HepG2 (cell line): ENCODE data around the gene PHF14. TPM values are rescaled to one million over a fixed set of nuclear protein-coding genes. Genes with fewer than 3 reads are reported as not detected.

Experiments
- ATAC-seq: fragments of 200-7000 bp; cut with Tn5 transposase; 3 replicates; pipeline ENCODE4 v1.9.1; 2020; ENCODE audit warnings: mild to moderate bottlenecking, moderate library complexity
- BruUV-seq: library from RNA; stranded (reverse); fragments of 400-500 nt; replicated peaks from 2 replicates; lab custom pipeline; 2021; lab: Mats Ljungman, UMichigan
- CTCF ChIA-PET: fragments of 300-600 bp; formaldehyde crosslinking; extraction: SDS; loops from one replicate; lab custom pipeline; 2021; ENCODE audit warnings: low total read pairs, inconsistent platforms, low intra/inter-chr PET ratio; lab: Yijun Ruan, JAX
- POLR2A ChIA-PET: fragments of 350-600 bp; sonication (Branson Sonifier 250); formaldehyde crosslinking; loops from one replicate; lab custom pipeline; 2020; ENCODE audit warnings: antibody characterized with exemption, inconsistent platforms; lab: Yijun Ruan, JAX
- DNase-seq: peaks from one replicate; pipeline ENCODE4 v3.0.0-alpha.2; 2015; ENCODE audit warnings: low spot score
- FAIRE-seq: peaks from 3 replicates; lab custom pipeline; 2011; peaks lifted over from hg19 to GRCh38; lab: Jason Lieb, UNC
- H2AFZ ChIP-seq: one replicate; pipeline ENCODE4 v1.6.1; 2011; ENCODE audit warnings: low read length, inconsistent platforms
- H3K27ac ChIP-seq: fragments of 300-600 bp; 3 replicates; pipeline ENCODE4 v1.8.0; 2011; ENCODE audit warnings: mixed run types, mild to moderate bottlenecking, mixed read lengths, low read length, inconsistent platforms; ENCODE audit not compliant: insufficient read depth; ENCODE audit errors: extremely low read length
- H3K27me3 ChIP-seq, 2 experiments: fragments of 200-600 bp in 1 of 2; 2 replicates in 1 of 2; 3 replicates in 1 of 2; pipeline versions ENCODE4 v1.6.0 to v1.8.0; 2011; ENCODE audit warnings: low read length in 2 of 2, mild to moderate bottlenecking in 2 of 2, moderate library complexity in 2 of 2, inconsistent platforms in 1 of 2; ENCODE audit not compliant: insufficient read depth in 2 of 2, control insufficient read depth in 1 of 2
- H3K36me3 ChIP-seq, 2 experiments: fragments of 200-600 bp in 1 of 2; replicated peaks in 1 of 2; 2 replicates in 1 of 2; 3 replicates in 1 of 2; pipeline versions ENCODE4 v1.5.1 to v1.8.0; 2011; ENCODE audit warnings: low read length in 2 of 2, inconsistent platforms in 1 of 2; ENCODE audit not compliant: insufficient read depth in 2 of 2, control insufficient read depth in 1 of 2
- H3K4me1 ChIP-seq: 2 replicates; pipeline ENCODE4 v1.5.1; 2012; ENCODE audit warnings: low read length, inconsistent platforms; ENCODE audit not compliant: insufficient read depth
- H3K4me2 ChIP-seq: 2 replicates; pipeline ENCODE4 v1.6.0; 2011; ENCODE audit warnings: low read depth, low read length, inconsistent platforms
- H3K4me3 ChIP-seq, 3 experiments: fragments of 200-600 bp in 1 of 3; sonication (generic), shearing (Covaris generic) in 1 of 3; replicated peaks in 1 of 3; 2 replicates each; pipeline ENCODE4 v1.5.1; 2011 to 2016; ENCODE audit warnings: low read length in 3 of 3, inconsistent platforms in 2 of 3, low read depth in 2 of 3, mild to moderate bottlenecking in 2 of 3, control low read depth in 1 of 3, mixed read lengths in 1 of 3; ENCODE audit not compliant: insufficient read depth in 1 of 3
- H3K79me2 ChIP-seq: one replicate; pipeline ENCODE4 v1.6.1; 2011; ENCODE audit warnings: low read length, inconsistent platforms; ENCODE audit not compliant: insufficient read depth
- H3K9ac ChIP-seq: 2 replicates; pipeline ENCODE4 v1.6.0; 2011; ENCODE audit warnings: mild to moderate bottlenecking, low read depth, low read length, inconsistent platforms; ENCODE audit not compliant: insufficient read depth
- H3K9me3 ChIP-seq: 2 replicates; pipeline ENCODE4 v1.5.1; 2012; ENCODE audit warnings: mild to moderate bottlenecking, low read length
- H4K20me1 ChIP-seq: 2 replicates; pipeline ENCODE4 v1.6.0; 2011; ENCODE audit warnings: inconsistent platforms, mild to moderate bottlenecking, low read length, moderate library complexity; ENCODE audit not compliant: insufficient read depth
- CREB3 ChIP-seq: sonication (generic); formaldehyde crosslinking; IDR thresholded peaks from 2 replicates; pipeline ENCODE4 v1.5.0; 2020; ENCODE audit warnings: missing genetic modification reagents
- HNRNPL ChIP-seq: fragments of 200-400 bp; formaldehyde crosslinking; IDR thresholded peaks from 2 replicates; pipeline ENCODE4 v1.6.1; 2017; ENCODE audit warnings: mild to moderate bottlenecking, low read depth, low read length
- ZNF382 ChIP-seq: sonication (generic); formaldehyde crosslinking; IDR thresholded peaks from 2 replicates; pipeline ENCODE4 v1.5.0; 2020; ENCODE audit warnings: missing genetic modification reagents, mild to moderate bottlenecking, borderline replicate concordance
- ZNF468 ChIP-seq: sonication (generic); formaldehyde crosslinking; IDR thresholded peaks from 2 replicates; pipeline ENCODE4 v1.8.0; 2022; ENCODE audit warnings: mild to moderate bottlenecking, moderate library complexity, missing genetic modification reagents
- in situ Hi-C: cut with HindIII; loops from 2 replicates; pipeline ENCODE4 v1.10.0; 2017; ENCODE audit warnings: low pct_unique_long_range_greater_than_20kb; ENCODE audit not compliant: extremely low pct_ligation_motif_present
- intact Hi-C: fragments of 100-400 bp; cut with micrococcal nuclease; formaldehyde crosslinking; loops from one replicate; pipeline ENCODE4 v1.10.0; 2022; ENCODE audit not compliant: unreplicated experiment
- polyA plus RNA-seq, 8 experiments: library from polyadenylated mRNA; depleted of rRNA in 3 of 8; stranded (reverse) in 7 of 8; unstranded in 1 of 8; fragments of >200 nt; fragmentation: Illumina TruSeq in 4 of 8; extraction: Trizol in 4 of 8; gene quantifications; 2 replicates each; pipeline versions ENCODE4 v1.2.1 to v1.2.3, GENCODE V29; 2011 to 2016; ENCODE audit warnings: low read depth in 4 of 8, missing spikeins in 1 of 8, mixed read lengths in 1 of 8; ENCODE audit not compliant: insufficient read depth in 1 of 8
- total RNA-seq, 5 experiments: library from RNA; depleted of rRNA; stranded (reverse); fragments of >200 nt; fragmentation: Illumina TruSeq; extraction: Trizol; gene quantifications; 2 replicates each; pipeline ENCODE4 v1.2.3, GENCODE V29; 2016; ENCODE audit warnings: low read depth in 1 of 5
- TF ChIP-seq, protein P1 (sequence below): sonication (generic); formaldehyde crosslinking; IDR thresholded peaks from 2 replicates; pipeline ENCODE4 v1.8.1; 2023; ENCODE audit warnings: mild to moderate bottlenecking, missing genetic modification reagents
- TF ChIP-seq, protein P2 (sequence below): sonication (generic); formaldehyde crosslinking; IDR thresholded peaks from 2 replicates; pipeline ENCODE4 v1.4.0; 2020; ENCODE audit warnings: missing genetic modification reagents, borderline replicate concordance
- TF ChIP-seq, protein P3 (sequence below): sonication (generic); formaldehyde crosslinking; IDR thresholded peaks from 2 replicates; pipeline ENCODE4 v1.8.0; 2023; ENCODE audit warnings: mild to moderate bottlenecking, missing genetic modification reagents
- TF ChIP-seq, protein P4 (sequence below): sonication (generic); formaldehyde crosslinking; IDR thresholded peaks from 2 replicates; pipeline ENCODE4 v1.5.0; 2020; ENCODE audit warnings: missing genetic modification reagents

The PHF14 gene
- total and polyA plus RNA-seq, 2 of the 13 experiments (the other 11 are each of a cell fraction or from before 2014, with no cell fraction given): 18.9 to 68.7 TPM

DNA sequence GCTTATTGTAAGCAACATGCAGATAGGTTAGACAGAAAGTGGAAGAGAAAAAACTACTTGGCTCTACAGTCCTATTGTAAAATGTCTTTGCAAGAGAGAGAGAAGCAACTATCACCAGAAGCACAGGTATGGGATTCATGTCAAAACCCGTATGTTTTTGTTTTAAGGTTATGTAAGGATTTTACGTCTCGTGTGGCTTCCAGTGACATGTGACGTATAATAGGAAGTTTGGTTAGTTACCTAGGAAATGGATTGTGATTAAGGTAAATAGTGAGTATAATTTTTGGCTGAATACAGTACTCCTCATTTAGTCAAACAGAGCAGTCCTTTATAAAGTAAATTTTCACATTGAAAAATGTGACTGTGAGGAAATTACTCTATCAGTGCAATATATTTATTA is 62.0 kb downstream of the PHF14 start (continued):
- TF ChIP-seq CREB3 (CRISPR knock-in tag) (no peak), HNRNPL (no peak)
- TF ChIP-seq, protein P1, sequence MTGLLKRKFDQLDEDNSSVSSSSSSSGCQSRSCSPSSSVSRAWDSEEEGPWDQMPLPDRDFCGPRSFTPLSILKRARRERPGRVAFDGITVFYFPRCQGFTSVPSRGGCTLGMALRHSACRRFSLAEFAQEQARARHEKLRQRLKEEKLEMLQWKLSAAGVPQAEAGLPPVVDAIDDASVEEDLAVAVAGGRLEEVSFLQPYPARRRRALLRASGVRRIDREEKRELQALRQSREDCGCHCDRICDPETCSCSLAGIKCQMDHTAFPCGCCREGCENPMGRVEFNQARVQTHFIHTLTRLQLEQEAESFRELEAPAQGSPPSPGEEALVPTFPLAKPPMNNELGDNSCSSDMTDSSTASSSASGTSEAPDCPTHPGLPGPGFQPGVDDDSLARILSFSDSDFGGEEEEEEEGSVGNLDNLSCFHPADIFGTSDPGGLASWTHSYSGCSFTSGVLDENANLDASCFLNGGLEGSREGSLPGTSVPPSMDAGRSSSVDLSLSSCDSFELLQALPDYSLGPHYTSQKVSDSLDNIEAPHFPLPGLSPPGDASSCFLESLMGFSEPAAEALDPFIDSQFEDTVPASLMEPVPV: no peak
- TF ChIP-seq, all 625 proteins: peak for 0

DNA sequence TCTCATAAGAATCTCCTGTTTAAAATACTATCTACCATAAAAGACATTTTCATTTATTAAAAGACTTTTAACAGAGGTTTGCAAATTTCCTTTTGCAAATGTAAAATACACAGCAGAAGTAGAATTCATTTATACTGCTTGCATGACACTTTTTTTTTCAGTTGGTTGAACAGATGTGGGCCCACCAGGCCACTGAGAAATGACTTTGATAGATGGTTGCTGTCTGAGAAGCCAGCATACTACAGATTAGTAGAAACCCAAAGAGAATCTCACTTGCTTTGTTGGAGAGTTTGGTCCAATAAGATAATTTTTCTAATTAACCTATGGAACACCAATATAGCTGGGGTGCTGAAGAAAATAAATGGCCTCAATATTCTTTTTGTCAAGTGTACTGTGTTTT is 66.3 kb downstream of the PHF14 start:
- ChIA-PET POLR2A (no interaction called here), CTCF (no interaction called here)
- no TSS peak for BruUV-seq
- Histone ChIP-seq H3K27me3 (no peaks in the 10 kb centered on the region), H3K4me2 (no peak overlapping the region), H3K27ac (no peak overlapping the region), H3K9me3 (no peaks in the 10 kb centered on the region), H2AFZ (no peak overlapping the region), H3K4me3 (no peak overlapping the region), H4K20me1 (no peaks in the 10 kb centered on the region), H3K4me1 (no peaks in the 10 kb centered on the region), H3K79me2 (no peaks in the 10 kb centered on the region), H3K36me3 (peaks cover 2 to 27% of the 10 kb centered on the region in 2 experiments), H3K9ac (no peak overlapping the region)
- DNase-seq (no peak), ATAC-seq (no peak), FAIRE-seq (no peak)
- intact Hi-C loops (loop anchor here (2.0 kb wide), 1 partner anchor 63 kb away; no protein-coding TSS in a partner anchor), in situ Hi-C loops (no loop called here)
- TF ChIP-seq ZNF468 (CRISPR knock-in tag): no peak
- TF ChIP-seq, protein P2, sequence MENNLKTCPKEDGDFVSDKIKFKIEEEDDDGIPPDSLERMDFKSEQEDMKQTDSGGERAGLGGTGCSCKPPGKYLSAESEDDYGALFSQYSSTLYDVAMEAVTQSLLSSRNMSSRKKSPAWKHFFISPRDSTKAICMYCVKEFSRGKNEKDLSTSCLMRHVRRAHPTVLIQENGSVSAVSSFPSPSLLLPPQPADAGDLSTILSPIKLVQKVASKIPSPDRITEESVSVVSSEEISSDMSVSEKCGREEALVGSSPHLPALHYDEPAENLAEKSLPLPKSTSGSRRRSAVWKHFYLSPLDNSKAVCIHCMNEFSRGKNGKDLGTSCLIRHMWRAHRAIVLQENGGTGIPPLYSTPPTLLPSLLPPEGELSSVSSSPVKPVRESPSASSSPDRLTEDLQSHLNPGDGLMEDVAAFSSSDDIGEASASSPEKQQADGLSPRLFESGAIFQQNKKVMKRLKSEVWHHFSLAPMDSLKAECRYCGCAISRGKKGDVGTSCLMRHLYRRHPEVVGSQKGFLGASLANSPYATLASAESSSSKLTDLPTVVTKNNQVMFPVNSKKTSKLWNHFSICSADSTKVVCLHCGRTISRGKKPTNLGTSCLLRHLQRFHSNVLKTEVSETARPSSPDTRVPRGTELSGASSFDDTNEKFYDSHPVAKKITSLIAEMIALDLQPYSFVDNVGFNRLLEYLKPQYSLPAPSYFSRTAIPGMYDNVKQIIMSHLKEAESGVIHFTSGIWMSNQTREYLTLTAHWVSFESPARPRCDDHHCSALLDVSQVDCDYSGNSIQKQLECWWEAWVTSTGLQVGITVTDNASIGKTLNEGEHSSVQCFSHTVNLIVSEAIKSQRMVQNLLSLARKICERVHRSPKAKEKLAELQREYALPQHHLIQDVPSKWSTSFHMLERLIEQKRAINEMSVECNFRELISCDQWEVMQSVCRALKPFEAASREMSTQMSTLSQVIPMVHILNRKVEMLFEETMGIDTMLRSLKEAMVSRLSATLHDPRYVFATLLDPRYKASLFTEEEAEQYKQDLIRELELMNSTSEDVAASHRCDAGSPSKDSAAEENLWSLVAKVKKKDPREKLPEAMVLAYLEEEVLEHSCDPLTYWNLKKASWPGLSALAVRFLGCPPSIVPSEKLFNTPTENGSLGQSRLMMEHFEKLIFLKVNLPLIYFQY (CRISPR knock-in tag): no peak
- TF ChIP-seq, protein P3, sequence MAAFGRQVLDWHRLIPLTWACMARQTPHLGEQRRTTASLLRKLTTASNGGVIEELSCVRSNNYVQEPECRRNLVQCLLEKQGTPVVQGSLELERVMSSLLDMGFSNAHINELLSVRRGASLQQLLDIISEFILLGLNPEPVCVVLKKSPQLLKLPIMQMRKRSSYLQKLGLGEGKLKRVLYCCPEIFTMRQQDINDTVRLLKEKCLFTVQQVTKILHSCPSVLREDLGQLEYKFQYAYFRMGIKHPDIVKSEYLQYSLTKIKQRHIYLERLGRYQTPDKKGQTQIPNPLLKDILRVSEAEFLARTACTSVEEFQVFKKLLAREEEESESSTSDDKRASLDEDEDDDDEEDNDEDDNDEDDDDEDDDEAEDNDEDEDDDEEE: no peak
- TF ChIP-seq ZNF382 (CRISPR knock-in tag): no peak
- TF ChIP-seq, protein P4, sequence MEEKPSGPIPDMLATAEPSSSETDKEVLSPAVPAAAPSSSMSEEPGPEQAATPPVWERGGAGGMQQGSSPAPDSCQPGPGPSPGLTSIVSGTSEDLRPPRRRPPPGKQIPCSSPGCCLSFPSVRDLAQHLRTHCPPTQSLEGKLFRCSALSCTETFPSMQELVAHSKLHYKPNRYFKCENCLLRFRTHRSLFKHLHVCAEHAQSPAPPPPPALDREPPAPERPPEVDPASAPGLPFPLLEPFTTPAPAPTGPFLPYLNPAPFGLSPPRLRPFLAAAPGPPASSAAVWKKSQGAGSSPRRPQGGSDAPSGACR: no peak
